Hepatocyte (in vitro differentiated cells): ENCODE data around the gene GABBR2. TPM values are rescaled to one million over a fixed set of nuclear protein-coding genes. Genes with fewer than 3 reads are reported as not detected.

Experiments
- DNase-seq: peaks from one replicate; pipeline ENCODE4 v3.0.0-alpha.2; 2016; ENCODE audit warnings: low spot score
- H2AFZ ChIP-seq: fragments of 200-600 bp; sonication (generic); 2 replicates; pipeline ENCODE4 v1.6.0; 2016; ENCODE audit warnings: antibody characterized with exemption, mild to moderate bottlenecking
- H3K27ac ChIP-seq: fragments of 200-600 bp; sonication (generic); 2 replicates; pipeline ENCODE4 v1.5.1; 2016; ENCODE audit warnings: mild to moderate bottlenecking
- H3K27me3 ChIP-seq: fragments of 200-600 bp; sonication (generic); 2 replicates; pipeline ENCODE4 v1.6.1; 2016
- H3K36me3 ChIP-seq: fragments of 200-600 bp; sonication (generic); replicated peaks from 2 replicates; pipeline ENCODE4 v1.5.1; 2016; ENCODE audit warnings: low read depth; ENCODE audit not compliant: insufficient read depth
- H3K4me1 ChIP-seq: fragments of 200-600 bp; sonication (generic); 2 replicates; pipeline ENCODE4 v1.5.1; 2016; ENCODE audit warnings: mild to moderate bottlenecking, moderate library complexity; ENCODE audit not compliant: insufficient read depth
- H3K4me2 ChIP-seq: fragments of 200-600 bp; sonication (generic); 2 replicates; pipeline ENCODE4 v1.6.0; 2016
- H3K4me3 ChIP-seq: fragments of 200-600 bp; sonication (generic); 2 replicates; pipeline ENCODE4 v1.5.1; 2016; ENCODE audit warnings: mild to moderate bottlenecking
- H3K79me2 ChIP-seq: fragments of 200-600 bp; sonication (generic); 2 replicates; pipeline ENCODE4 v1.6.0; 2017; ENCODE audit warnings: mild to moderate bottlenecking
- H3K9me2 ChIP-seq: fragments of 200-600 bp; sonication (generic); replicated peaks from 2 replicates; pipeline ENCODE4 v1.6.0; 2017; ENCODE audit warnings: mild to moderate bottlenecking; ENCODE audit not compliant: insufficient read depth
- H3K9me3 ChIP-seq: fragments of 200-600 bp; sonication (generic); 2 replicates; pipeline ENCODE4 v1.5.1; 2016; ENCODE audit warnings: low read depth, mild to moderate bottlenecking
- H4K20me1 ChIP-seq: fragments of 200-600 bp; sonication (generic); 2 replicates; pipeline ENCODE4 v1.6.0; 2016; ENCODE audit warnings: mild to moderate bottlenecking; ENCODE audit not compliant: insufficient read depth, poor library complexity, severe bottlenecking
- EZH2 ChIP-seq: fragments of 200-600 bp; sonication (generic); IDR thresholded peaks from 2 replicates; pipeline ENCODE4 v1.6.1; 2016; ENCODE audit warnings: antibody characterized with exemption, mild to moderate bottlenecking, borderline replicate concordance
- EZH2phosphoT487 ChIP-seq: fragments of 200-600 bp; sonication (generic); IDR thresholded peaks from one replicate; pipeline ENCODE4 v1.6.1; 2018; ENCODE audit warnings: antibody characterized with exemption, mild to moderate bottlenecking, low read depth, moderate library complexity; ENCODE audit not compliant: unreplicated experiment, severe bottlenecking
- WGBS: methylation state at CpG from one replicate; pipeline ENCODE4 v1.1.6; 2016; ENCODE audit warnings: low lambda C conversion rate; ENCODE audit errors: missing lambda C conversion rate; 5-methylcytosine and 5-hydroxymethylcytosine counted together
- polyA plus RNA-seq: library from polyadenylated mRNA; unstranded; fragments of >200 nt; fragmentation: Nextera tagmentation; extraction: Ambion mirVana; gene quantifications from 2 replicates; pipeline ENCODE4 v1.2.1, GENCODE V29; 2016
- total RNA-seq: library from RNA; depleted of rRNA; stranded (reverse); fragments of >200 nt; gene quantifications from 2 replicates; pipeline ENCODE4 v1.2.3, GENCODE V29; 2014
- TF ChIP-seq, protein P1 (sequence below): fragments of 200-600 bp; sonication (generic); IDR thresholded peaks from 2 replicates; pipeline ENCODE4 v1.5.1; 2016; ENCODE audit warnings: antibody characterized with exemption, mild to moderate bottlenecking; ENCODE audit not compliant: poor library complexity

GABBR2 gene
- total and polyA plus RNA-seq, 2 experiments from 2014 or later: 0.20 to 0.28 TPM

DNA sequence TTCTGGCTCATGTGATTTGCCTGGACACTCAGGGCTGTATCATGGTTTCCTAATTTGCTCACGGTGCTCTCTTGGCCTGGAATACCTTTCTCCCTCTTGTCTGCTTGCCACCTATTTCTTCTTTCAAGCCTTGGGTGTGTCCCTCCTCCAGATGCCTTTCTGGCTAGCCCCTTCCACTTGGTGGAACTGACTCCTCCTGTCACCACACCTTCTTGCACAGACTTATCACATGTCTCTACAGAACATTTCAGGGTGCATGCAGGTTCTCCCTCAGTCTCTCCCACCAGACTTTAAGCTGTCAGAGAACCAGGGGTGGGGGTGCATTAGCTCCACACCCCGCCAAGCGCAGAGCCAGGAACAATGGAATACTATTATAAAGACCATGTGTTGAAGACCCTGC lies 455.2 kb downstream of the GABBR2 start:
- Histone ChIP-seq H3K4me1 (peaks cover 14% of the 10 kb centered on the region), H3K4me3 (no peak overlapping the region), H3K9me3 (no peaks in the 10 kb centered on the region)

DNA sequence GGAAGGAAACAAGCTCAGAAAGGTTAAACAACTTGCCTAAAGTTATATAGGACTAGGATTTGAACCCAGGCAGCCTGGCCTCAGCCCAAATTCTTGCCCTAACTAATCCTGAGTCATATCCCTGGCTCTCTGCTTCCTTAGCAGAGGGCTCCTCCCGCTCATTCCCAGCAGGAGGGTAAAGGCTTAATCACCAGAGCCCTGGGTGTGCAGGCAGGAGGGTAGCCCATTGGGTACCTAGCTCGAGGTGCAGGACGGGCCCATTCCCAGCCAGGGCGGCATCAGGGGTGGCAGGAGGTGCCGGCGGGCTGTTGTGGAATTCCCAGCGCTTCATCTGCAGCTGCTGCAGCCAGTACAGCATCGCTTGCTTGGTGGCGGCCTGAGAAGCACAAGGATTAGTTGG lies 457.2 kb downstream of the GABBR2 start:
- no peaks in the 10 kb centered on the region for H3K9me2 ChIP-seq
- H3K4me2 ChIP-seq: no peak overlapping the region
- no peak overlapping the region for H3K27ac ChIP-seq
- 93% methylated on average over 9 of the region's 9 CpGs for WGBS
- peaks cover 24% of the 10 kb centered on the region for H3K4me1 ChIP-seq
- no peaks in the 10 kb centered on the region for H3K27me3 ChIP-seq
- DNase-seq: no peak
- no peak overlapping the region for H2AFZ ChIP-seq
- TF ChIP-seq, protein P1, sequence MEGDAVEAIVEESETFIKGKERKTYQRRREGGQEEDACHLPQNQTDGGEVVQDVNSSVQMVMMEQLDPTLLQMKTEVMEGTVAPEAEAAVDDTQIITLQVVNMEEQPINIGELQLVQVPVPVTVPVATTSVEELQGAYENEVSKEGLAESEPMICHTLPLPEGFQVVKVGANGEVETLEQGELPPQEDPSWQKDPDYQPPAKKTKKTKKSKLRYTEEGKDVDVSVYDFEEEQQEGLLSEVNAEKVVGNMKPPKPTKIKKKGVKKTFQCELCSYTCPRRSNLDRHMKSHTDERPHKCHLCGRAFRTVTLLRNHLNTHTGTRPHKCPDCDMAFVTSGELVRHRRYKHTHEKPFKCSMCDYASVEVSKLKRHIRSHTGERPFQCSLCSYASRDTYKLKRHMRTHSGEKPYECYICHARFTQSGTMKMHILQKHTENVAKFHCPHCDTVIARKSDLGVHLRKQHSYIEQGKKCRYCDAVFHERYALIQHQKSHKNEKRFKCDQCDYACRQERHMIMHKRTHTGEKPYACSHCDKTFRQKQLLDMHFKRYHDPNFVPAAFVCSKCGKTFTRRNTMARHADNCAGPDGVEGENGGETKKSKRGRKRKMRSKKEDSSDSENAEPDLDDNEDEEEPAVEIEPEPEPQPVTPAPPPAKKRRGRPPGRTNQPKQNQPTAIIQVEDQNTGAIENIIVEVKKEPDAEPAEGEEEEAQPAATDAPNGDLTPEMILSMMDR: no peak
- TF ChIP-seq EZH2phosphoT487 (no peak), EZH2 (no peak)
- no peaks in the 10 kb centered on the region for H4K20me1 ChIP-seq
- H3K79me2 ChIP-seq: peaks cover 25% of the 10 kb centered on the region
- H3K36me3 ChIP-seq: no peaks in the 10 kb centered on the region
- no peak overlapping the region for H3K4me3 ChIP-seq
- no peaks in the 10 kb centered on the region for H3K9me3 ChIP-seq

More for the DNA sequence above, 455.2 kb downstream of the GABBR2 start:
- peaks cover 25% of the 10 kb centered on the region for H3K79me2 ChIP-seq
- WGBS: 97% methylated on average over 3 of the region's 3 CpGs
- H3K27me3 ChIP-seq: no peaks in the 10 kb centered on the region
- no peak overlapping the region for H2AFZ ChIP-seq
- TF ChIP-seq EZH2phosphoT487: no peak
- no peak for TF ChIP-seq EZH2
- TF ChIP-seq, protein P1: no peak
- DNase-seq: no peak
- no peaks in the 10 kb centered on the region for H4K20me1 ChIP-seq
- H3K9me2 ChIP-seq: no peaks in the 10 kb centered on the region
- no peak overlapping the region for H3K27ac ChIP-seq
- peak overlapping the region; percentile 94 for H3K4me2 ChIP-seq
- no peaks in the 10 kb centered on the region for H3K36me3 ChIP-seq

DNA sequence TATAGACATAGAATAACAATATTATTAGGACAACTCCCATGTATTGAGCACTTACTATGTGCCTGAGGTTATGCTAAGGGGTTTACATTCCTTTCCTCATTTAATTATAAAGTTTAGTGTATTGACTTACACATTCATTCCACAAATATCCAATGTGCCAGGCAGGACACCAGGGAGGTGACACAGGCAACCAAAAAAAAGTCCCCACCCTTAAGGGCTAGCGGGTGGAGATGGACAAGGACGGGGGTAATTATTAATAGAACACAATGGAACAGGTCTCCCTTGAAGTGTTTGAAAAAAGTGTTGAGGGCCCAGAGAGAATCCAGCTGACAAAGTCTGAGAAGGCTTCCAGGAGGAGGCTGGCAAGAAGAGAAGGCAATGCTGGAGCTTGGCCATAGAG lies 459.0 kb downstream of the GABBR2 start:
- 58% methylated on average over 2 of the region's 2 CpGs for WGBS
- H3K27ac ChIP-seq: peak overlapping the region; percentile 68

More for the DNA sequence above, 459.0 kb downstream of the GABBR2 start:
- Histone ChIP-seq H3K4me3 (no peak overlapping the region), H3K9me3 (no peaks in the 10 kb centered on the region), H3K27me3 (no peaks in the 10 kb centered on the region), H4K20me1 (no peaks in the 10 kb centered on the region), H3K4me2 (no peak overlapping the region), H3K36me3 (no peaks in the 10 kb centered on the region), H3K79me2 (peaks cover 22% of the 10 kb centered on the region), H3K9me2 (no peaks in the 10 kb centered on the region), H3K4me1 (peaks cover 28% of the 10 kb centered on the region), H2AFZ (no peak overlapping the region)
- TF ChIP-seq, protein P1: no peak
- no peak for TF ChIP-seq EZH2
- TF ChIP-seq EZH2phosphoT487: no peak
- DNase-seq: no peak
